Hematopoietic multipotent progenitor cell treated with erythropoietin and hydrocortisone succinate and interleukin-3 and kit ligand, for 15 days (in vitro differentiated cells): ENCODE measurements around the gene ESYT3.
A peak's percentile ranks its signal among the peaks of the same experiment; 100 is the strongest.
"Not testable (repeated sequence)": the region's sequence is repeated elsewhere in the genome, so short reads cannot be mapped to it uniquely, and the experiment has no call there.

Experiments
- DNase-seq: peaks from one replicate; pipeline ENCODE4 v3.0.0-alpha.2; 2015; ENCODE audit warnings: low spot score

ESYT3 gene

DNA sequence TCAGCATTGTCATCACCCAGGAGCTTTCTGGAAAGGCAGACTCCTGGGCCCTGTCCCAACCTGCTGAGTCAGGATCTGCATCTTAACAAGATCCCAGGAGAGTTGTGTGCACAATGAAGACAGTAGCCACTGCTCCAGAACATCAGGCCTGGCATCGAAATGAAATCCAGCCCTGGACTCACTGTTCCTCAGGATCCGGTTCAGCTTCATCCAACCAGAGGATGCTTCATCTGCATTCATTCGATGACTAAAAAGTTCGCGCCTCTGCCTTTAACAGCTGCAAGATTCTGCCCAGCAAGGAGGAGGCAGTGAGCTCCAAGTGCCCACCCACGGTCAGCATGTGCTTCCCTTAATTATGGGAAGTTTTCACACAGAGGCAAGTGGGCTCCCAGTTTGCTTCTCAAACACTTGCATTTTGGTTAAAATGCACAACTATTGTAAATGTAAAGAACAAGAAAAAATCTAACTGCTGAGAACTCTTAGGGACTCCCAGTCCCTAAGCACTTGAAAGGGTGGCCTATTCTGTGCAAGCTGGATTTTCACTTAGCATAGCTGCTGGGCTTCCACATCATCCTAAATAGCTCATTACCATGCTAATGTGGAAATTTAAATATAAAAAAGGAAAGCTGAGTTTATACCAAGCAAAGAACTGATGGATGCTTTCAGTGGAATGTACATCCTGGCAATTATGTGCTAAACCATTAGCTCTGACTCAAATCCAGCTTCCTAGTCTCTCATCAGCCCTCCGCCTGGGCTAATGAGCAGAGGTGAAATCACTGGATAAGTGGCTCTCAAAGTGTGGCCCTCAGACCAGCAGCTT lies 25.5 kb upstream of the ESYT3 start:
- DNase-seq = no peak

DNA sequence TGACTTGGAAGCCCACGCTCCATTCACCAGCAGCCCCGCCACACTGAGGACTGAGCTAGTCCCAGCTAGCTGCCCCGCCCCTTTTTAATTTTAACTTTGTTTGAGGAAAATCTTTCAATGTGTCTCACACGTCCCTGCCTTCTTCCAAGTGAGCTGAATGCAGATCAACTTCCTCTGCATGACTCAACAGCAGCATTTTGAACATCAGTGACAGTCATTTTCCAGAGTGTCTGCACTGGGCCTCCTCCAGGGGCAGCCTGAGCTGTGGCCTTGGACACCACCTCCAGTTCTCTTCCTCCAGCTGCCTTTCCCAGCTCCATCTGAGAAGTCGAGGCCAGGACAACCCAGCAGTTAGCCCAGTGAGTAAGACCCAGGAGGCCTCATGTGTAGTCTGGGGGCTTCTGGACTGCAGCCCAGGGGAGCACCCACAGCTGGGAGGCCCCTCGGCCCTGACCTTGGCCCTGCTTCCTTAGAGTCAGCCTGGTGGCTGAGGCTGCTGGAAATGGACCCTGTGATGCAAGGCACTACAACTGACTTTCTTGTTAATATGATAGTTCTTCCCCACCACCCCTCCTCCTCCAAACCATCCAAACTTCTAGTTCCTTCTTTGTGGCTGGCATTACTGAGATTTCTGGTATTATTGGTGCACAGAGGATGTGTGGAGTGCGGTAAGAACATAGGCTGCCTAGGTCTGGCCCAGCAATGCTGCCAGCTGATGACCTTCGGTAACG lies 21.4 kb upstream of the ESYT3 start:
- DNase-seq = no peak

DNA sequence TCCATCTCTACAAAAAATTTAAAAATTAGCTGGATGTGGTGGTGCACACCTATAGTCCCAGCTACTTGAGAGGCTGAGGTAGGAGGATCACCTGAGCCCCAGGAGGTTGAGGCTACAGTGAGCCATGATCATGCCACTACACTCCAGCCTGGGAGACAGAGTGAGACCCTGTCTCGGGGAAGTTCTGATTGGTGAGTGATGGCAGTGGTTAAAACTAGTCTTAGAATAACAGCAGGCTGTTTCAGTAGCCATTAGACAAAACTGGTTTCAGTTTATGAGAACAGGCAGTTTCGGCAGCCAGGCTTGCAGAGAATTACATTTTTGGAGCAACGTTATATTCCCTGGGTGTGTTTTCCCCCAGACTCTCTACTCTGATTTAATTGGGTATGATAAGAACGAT lies 18.2 kb upstream of the ESYT3 start:
- not testable (repeated sequence) for DNase-seq

DNA sequence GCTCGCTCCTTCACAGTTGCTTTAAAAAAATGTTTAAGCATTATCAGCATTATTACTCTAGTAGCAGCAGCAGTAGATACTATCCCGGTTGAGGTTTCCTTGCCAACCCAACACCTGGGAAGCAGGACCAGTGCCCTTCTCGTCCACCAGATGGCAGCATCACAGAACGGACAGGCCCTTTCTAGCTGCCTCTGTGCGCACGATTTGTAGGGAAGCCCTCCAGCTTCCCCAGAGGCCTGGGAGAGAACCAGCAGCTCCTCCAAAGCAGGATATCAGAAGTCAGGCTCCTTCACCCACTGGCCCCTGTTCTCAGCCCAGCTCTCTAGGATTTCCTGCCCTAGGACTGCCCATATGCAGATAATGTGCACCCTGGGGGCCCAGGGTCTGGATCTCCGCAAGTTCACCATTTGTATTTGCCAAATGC lies 16.8 kb upstream of the ESYT3 start:
- peak; percentile 56 for DNase-seq

DNA sequence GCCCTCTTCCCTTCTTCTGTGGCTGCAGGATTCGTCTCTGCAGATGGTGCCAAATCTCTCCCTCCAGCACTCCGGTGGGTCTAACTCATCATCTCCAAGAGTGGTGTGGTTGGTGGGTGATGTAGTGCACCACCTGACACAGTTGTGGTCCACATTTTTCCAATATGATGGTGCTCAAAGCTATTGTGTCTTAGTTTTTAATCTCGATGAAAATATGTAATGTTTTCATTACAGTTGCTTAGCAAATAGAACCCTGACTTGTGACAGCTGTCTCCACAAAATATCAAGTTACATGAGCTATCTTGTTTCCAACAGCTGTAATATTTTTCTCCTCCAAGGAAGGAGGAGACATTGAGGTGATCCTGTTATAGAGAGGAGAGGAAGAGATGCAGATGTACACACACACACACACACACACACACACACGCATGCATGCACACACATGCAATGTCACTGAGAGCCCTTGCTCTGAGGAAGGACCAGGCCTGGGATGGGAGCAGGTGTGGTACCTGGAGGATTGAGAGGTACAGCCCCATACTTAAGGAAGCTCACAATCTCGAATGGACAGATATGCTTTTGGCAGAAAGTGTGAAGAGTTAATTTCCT lies 15.7 kb upstream of the ESYT3 start:
- no peak for DNase-seq

DNA sequence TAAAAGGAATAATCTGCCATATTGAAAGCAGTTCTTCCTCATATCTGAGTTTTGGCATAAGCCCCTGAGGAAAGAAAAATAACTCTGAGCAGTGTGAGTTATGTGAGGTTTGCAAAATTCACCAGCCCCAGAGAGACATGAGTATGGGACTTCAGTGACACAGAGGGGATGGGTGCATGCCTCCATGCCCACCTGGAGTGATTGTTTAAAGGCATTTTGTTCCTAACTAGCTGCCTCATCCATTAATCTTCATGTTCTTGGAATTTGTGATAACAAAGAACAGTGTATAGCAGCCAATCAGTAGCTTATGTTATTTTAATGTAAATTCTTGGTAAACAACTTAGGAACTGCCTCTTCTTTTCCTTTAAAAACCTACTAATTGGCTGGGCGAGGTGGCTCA lies 11.1 kb upstream of the ESYT3 start:
- DNase-seq = no peak

DNA sequence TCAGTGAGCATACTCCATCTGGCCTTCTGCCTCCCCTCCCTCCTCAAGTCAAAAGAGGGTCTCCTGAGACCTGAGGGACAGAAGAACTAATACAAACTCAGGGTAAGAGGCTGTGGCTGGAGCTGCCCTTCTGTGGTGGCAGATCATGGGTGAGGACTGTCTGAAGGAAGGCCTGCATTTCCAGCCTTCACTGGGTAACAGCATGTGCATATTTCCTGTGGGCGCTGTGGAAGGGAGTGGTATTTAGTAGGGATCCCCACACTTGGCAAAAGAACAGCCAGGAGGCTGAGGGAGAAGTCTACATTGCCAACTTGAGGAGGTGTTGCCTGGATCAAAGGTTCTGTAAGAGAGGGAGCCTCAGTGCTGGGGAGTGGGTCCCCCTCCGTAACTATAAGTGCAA lies 10.1 kb upstream of the ESYT3 start:
- no peak for DNase-seq

DNA sequence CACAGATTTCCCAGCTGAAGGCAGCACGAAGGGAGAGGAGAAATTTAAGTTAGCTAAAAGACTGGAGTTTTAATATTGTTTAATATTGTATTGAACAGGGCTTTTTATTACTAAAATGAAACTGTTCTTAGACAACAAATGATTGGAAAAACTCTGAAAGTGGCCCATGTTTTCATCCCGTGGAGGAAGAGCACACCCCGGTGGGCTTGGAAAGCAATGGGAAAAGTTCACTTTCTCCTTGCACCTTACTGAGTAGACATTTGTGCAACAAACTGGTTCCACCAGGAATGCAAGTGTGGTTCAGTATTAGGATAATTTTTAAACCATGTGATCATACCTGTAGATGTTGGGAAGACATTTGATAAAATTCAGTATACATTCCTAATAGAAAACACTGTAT lies 8.2 kb upstream of the ESYT3 start:
- DNase-seq = no peak

DNA sequence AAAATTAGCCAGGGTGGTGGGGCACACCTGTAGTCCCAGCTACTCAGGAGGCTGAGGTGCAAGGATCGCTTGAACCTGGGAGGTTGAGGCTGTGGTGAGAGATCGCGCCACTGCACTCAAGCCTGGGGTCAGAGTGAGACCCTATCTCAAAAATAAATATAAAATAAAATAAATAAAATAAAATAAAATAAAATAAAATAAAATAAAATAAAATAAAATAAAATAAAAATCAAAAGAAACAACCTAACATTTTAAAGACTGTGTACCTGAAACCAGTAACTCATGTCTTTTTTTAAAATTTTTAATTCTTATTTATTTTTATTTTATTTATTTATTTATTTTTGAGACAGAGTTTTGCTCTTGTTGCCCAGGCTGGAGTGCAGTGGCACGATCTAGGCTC lies 7.7 kb upstream of the ESYT3 start:
- DNase-seq = not testable (repeated sequence)

DNA sequence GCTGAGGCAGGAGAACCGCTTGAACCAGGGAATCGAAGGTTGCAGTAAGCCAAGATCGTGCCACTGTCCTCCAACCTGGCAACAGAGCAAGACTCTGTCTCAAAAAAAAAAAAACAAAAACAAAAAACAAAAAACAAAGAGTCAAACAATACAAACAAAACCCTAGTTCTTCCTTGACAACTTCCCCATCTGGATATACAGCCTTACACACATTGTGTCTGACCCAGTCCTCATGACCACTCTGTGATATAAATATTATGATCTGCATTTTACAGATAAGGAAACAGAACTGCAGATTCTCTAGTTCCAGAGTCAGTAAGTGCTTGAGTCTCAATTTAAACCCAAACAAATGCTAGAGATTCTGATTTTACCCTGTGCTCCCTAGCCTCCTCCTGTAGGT lies 4.8 kb upstream of the ESYT3 start:
- no peak for DNase-seq

DNA sequence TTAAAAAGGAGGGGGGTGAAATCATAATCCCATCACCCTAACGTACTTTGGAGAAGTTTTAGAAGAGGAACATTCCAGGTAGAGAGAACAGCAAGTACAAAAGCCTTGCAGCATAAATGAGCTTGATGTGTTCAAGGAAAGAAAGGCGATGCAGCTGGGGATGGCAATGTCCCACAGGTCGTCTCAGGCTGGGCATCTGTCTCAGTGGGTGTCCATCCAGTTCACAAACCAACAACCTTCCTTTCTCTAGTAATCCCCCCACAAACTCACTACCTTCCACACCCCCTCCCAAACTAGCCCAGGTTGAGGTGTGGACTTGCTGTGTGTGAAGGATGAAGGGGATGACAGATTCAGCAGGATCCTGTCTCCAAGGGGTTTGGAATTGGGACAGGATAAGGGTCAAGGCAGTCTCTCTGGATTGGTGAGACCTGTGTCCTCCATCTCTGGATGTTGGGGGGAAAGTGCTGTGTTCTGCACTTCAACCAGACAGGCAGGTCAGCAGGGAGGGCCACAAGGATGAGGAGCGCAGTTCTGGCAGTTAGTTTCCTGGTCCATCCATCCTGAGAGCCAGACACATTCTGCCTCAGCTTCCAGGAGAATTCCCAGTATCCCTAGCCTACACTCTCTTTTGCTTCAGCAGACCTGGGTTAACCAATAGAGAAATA lies 1.7 kb upstream of the ESYT3 start:
- no peak for DNase-seq

DNA sequence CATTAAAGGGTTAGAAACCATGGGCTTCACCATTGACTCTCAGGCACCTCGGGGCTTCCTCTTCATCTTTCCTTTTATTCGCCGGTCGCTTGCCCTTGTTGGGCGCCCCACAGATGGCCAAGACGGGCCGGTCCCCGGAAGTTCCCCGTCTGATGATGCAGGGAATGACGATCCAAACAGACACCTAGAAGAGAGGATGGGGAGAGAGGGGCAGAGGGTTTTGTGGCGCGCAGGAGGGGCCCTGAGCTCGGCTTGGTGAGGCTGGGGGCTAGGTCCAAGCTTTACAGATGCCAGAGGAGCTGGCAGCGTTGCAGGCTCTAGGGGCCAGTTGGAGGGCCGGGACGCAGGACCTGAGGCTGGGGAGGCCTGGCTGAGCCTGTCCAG lies 532 bp upstream of the ESYT3 start:
- DNase-seq = no peak

DNA sequence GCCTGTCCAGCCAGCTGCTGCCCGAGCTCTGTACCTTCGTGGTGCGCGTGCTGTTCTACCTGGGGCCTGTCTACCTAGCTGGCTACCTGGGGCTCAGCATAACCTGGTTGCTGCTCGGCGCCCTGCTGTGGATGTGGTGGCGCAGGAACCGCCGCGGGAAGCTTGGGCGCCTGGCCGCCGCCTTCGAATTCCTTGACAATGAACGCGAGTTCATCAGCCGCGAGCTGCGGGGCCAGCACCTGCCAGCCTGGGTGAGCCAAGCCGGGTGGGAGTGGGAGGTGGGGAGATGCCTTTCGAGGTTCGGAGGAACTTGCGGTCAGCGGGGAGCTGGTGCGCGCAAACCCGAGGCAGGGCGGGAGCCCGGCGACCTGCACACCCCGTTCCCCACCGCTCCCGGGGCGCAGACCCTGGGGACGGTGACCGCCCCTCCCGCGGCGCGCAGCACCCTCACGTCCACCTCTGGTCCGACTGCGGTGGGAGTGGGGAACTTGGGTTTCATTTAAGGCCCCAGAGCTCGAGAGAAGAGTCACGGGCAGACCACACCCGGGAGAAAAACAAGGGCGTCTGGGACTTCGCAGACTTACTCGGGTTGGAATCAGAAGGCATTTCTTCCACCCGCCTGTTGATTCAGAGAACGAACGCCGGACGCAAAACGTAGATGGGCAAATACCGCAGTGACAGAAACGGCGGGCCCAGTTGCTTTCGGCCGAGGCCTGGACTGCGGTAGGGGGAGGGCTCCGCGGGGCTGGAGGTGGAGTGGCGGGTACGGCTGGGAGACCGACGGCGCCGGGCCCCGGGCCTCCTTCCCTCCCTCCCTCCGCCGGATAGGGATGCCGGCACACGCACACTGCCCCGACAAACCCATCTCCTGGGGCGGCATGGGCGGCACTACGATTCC lies 708 bp downstream of the ESYT3 start:
- no peak for DNase-seq

DNA sequence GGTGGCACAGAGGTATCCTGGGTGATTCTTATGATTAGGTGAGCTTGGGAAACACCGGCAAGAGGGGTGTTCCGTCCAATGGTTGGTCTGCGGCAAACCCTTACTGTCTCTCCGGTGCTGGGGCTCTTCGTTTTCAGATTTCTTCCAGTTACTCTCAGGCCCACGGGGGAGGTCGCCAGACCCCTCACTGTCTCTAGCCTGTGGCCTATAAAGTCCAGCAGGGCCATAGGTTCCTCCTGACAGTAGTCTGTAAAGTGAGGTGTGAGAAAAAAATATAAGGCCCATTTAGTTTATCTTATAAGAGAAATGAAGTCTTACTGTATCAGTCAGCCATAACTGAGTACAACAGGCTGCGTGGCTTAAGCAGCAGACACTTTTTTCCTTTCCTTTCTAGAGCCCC lies 1.4 kb downstream of the ESYT3 start:
- no peak for DNase-seq

DNA sequence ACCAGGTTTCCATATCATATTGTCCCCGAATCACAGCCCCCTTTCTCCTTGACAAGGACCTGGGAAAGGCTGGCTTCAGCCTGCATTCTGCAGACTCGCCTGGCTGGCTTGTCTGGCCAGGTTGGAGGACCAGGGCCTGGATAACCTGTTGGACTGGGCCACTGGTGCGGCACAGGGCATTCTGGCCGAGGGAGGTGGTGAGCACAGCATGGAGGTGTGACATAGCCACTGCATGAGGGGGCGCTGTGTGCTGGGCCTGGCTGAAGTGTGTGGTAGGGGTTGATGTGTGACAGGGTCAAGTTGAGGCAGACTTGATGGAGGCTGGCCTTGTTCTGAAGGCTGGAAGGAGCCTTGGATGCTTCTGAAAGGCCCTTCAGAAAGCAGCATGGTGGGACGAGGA lies 2.9 kb downstream of the ESYT3 start:
- DNase-seq = no peak

DNA sequence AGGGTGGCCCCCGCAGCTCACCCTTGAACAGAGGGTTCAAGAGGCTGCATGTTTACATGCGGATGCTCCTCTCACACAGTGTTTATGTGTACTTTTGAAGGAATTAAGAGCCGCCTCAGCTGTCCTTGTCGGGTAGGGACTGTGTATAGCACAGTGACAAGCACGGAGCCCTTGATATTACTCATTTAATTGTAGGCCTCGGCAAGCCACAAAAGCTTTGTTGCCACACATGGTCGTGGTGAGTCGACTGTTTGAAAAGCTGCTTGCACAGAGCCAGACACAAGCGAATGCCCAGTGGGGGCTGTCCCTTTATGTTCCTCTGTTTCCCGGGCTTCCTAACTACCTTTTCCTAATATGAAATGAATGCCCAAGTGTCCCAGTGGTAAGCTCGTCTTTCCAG lies 4.5 kb downstream of the ESYT3 start:
- no peak for DNase-seq

DNA sequence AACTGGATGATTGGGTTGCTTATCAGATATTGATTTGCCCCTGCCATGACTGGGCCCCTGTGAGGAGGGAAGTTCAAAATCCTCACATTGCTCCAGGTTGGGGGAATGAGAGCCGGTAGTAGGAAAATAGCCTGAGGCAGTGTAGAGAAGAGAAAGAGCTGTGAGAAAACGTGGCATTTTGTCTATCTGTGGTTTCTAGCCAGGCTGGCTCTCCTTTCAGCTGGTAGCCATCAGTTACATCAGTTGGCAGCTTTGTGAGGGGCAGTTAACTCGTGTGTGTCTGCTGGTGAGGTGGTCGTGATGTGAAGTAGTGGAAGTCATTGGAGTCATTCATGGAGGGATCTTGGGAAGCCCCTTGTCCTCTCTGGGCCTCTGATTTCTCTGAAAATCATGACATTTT lies 5.2 kb downstream of the ESYT3 start:
- no peak for DNase-seq

DNA sequence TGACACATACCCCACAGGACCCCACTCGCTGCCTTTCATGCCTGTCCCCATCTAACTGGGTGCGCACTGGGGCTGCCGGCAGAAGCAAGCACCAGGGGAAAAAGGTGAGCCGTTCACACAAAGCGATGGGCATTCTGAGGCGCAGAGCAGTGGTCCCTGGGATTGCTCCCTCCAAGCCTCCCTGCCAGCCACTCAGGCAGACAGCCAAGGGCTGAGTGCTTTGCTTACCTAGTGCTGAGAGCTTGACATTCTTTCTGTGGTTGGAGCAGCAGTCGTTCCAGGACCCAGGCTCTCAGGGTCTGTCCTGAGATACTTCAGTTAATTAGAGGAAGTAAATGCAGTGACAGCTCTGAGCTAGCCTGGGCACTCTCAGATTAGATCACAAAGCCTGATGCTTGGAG lies 5.7 kb downstream of the ESYT3 start:
- DNase-seq = no peak

DNA sequence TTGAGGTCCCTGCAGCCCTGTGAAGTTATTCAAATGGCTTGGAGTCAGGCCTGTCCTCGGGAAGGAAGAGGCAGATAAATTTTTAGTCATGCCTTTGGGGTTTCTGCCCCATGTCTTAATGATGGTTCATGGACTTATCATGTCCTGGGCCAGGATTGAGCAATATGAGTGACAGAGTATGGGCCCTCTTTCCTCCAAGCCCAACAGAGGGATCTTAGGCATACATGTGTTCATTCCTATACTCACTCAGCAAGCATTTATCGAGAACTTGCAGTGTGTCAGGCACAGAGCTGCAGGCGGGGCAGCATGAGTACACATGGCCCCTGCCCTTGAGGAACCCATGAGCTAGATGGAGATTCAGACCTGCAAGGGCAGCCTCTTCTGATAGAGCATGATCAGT lies 6.2 kb downstream of the ESYT3 start:
- no peak for DNase-seq

DNA sequence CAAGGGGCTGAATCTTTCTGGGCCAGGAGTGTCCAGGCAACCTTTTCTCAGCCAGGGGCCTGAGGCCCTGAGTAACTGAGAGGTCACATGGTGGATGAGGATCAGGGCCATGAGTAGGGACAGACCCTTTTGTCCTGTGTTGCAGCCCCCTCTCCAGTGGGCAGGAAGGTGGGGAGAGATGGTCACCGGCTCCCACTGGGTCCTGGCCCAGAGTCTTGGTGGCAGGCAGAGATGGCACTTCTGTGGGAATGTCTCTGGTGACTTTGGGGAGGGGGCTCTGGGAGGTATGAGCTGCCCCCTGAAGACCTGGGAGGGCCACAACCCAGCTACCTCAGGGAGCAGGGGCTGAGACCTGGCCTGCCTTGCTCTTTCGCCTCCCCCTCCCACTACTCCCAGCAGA lies 6.8 kb downstream of the ESYT3 start:
- DNase-seq = no peak

DNA sequence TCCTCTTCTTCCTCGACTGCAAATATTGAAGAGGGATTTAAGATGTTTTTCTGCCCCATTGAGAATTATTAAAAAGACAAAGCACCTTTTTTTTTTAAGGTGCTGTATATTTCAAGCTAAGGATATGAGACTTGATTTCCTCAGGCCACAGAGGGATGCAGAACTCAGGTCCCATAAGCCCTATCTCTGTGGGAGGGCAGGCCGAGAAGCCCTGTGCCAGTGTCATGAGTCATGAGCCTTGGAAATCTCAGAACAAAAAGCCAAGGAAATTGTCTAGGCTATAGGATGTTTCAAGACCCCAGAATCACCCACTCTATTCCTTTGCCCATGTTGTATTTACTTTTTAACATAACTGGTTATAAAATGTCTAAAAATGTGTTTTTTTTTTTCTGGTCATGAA lies 7.3 kb downstream of the ESYT3 start:
- no peak for DNase-seq

DNA sequence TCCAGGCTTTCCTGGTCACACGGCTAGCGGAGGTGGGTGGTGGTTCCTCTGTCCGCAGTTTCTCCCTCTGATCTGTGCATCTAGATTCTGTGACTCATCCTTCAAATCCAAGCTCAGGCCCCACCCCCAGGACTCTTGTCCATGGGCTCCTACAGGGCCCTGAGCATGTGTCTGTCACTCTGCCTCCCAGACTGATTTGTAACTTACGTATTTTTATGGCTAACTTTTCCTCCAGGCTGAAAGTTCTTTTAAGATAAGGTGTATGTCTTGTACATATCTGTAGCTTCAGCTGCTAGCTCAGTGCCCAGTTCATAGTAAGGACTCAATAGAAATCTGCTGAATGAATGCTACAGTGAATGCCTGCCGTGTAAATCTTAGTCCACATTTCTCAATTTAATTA lies 8.0 kb downstream of the ESYT3 start:
- DNase-seq = no peak
